KG1 (cell line): Measurements from ENCODE around the gene MPHOSPH6.
A peak's percentile ranks its signal among the peaks of the same experiment; 100 is the strongest.
"Not testable (repeated sequence)": the region's sequence is repeated elsewhere in the genome, so short reads cannot be mapped to it uniquely, and the experiment has no call there.

Experiments
- DNase-seq: peaks from one replicate; lab custom pipeline; 2025; lab: John Stamatoyannopoulos, UW

The MPHOSPH6 gene

DNA sequence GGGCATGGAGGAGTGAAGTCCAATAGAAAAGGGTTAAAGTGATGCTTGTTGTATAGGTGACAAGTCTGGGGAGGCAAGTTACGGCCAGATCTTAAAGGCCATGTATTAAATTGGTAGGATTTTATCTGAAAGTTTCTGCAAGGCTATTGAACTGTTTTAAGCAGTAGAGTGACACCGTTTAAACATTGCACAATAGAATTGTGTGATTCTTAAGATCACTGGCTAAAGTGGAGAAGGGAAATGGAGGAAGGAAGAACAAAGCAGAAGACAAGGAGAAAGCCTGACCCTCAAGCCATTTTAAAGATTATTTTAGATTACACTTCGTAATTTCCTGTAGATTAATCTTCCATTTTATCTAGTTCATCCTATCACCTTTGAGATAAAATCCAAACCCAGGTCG, 5.6 kb upstream of the MPHOSPH6 start:
- peak; percentile 5 for DNase-seq

DNA sequence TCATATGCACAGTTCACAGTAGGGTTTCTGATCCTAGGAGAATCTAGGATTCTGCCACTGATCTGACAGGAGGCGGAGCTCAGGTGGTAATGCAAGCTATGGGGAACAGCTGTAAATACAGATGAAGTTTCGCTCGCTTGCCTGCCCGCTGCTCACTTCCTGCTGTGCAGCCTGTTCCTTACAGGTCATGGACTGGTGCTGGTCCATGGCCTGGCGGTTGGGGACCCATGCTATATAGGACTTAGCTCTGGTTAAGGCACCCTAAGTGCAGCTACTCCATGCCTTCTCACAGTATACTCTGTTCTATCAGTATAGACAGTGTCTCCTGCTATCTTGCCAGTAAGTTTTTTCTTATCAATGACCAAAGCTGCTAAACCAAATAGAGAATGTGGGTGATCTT, 2.4 kb downstream of the MPHOSPH6 start:
- no peak for DNase-seq

DNA sequence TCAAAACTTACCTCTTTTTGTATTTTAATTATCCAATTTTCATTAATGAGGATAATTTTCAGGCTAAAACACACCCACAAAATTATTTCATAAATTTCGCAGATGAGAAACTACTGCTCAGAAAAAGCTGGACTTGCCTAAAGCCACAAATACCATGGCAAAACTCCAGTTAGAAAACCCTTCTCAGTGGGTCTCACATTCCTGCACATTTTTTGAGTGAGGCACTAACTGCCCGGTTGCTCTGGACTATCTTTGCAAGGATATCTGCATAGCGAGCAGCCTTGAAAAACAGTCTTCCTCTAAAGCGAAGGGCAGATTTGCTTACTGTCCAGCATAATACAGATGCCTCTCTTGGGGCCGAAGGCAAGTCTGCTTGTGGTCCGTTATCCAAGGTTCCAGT, 9.8 kb downstream of the MPHOSPH6 start:
- no peak for DNase-seq

DNA sequence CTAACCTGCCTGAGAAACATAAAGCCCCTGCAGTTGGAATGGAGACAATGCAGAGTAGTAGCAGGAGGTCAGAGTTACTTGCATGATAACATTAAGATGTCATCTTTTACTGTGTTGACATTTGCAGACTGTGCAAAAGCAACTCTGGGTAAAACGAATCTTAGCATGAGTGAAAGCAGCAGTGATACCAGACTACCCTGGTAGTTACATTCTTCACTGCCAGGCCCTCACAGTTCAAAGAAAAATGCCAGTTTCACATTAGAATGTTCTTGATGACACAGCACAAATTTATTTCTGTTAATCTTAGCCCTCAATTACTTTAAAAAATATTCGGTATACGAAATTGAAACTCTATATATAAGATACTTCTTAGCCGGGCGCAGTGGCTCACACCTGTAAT, 12.2 kb downstream of the MPHOSPH6 start:
- DNase-seq, result no peak

DNA sequence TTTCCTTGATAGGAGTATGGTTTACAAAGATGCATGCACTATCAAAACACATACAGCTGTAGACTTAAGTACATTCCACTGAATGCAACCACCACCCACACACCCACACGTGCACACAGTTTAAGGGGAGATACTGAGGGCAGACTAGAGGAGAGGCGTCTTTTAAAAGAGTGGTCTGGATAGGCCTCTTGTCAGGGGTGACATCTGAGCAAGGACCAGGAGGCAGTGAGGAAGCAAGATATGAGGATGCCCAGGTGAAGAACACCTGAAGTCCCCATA, 12.6 kb downstream of the MPHOSPH6 start:
- no peak for DNase-seq

DNA sequence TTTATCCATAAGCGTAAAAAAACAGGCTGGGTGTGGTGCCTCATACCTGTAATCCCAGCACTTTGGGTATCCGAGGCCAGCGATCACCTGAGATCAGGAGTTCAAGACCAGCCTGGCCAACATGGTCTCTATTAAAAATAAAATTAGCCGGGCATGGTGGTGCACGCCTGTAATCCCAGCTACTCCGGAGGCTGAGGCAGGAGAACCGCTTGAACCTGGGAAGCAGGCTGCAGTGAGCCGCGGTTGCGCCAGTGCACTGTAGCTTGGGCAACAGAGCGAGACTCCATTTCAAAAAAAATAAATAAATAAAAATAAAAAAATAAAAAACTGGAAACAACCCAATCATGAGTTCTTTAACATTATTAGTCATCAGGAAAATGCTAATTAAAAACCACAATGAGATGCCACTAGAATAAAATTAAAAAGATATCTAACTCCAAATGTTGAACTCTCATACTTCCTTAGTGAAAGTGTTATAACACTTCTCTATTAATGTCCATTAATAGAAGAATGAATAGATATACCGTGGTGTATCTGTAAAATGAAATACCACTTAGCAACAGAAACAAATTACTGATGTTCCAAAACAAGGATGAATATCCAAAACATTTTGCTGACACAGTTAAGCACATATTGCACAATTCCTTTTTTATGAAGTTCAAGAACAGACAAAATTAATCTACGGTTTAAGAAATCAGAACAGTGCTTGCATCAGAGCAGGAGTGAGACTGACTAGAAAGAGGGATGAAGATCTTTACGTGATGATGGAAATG, 13.1 kb downstream of the MPHOSPH6 start:
- DNase-seq, result no peak

DNA sequence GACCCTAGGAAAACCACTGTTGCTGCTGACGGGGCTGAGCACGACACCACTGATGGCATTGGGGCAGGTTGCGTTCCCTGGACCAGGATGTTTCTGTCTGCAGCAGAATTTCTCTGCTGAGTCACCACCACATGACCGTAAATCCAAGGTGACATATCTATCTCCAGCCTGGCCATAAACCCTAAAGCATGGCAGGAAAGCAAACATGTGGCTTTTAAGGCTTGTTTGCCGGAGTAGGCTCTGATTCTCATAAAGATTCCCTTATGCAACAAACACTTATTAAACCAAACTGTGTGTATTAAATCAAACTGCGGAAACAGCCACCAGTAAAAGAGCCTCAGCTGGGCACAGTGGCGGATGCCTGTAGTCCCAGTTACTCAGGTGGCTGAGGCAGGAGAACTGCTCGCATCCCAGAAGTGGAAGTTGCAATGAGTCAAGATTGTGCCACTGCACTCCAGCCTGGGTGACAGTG, 17.3 kb downstream of the MPHOSPH6 start:
- DNase-seq, result no peak

DNA sequence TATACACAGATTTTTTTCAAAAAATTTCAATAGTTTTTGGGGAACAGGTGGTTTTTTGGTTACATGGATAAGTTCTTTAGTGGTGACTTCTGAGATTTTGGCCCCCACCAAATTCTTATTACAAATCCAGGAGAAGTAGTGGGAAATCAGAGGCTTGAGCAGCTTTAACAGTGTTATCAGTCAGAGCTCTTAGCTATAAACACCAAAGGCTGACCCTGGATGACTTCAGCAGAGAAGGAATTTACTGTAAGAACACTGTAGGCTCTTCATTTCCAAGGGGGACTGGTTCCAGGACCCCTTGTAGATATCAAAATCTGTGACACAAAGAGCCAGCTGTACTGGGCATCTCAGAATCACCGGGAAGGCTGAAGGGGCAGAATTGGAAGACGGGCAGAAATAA, 17.8 kb downstream of the MPHOSPH6 start:
- no peak for DNase-seq

DNA sequence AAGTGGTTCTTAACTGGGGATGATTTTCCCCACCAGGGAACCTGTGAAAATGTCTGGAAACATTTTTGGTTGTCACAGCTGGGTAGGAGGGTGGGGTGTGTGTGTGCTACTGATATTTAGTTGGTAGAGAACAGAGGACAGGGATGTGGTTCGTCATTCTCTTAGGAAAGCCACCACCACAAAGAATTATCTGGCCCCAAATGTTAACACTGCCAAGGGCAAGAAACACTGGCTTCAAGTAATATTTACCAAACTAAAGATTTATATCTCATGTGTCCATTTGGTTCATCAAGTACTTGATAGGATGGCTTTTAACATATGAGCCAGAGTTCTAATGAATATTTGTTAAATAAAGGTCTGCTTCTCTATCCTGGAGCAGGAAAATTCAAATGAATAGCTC, 19.5 kb downstream of the MPHOSPH6 start:
- no peak for DNase-seq

DNA sequence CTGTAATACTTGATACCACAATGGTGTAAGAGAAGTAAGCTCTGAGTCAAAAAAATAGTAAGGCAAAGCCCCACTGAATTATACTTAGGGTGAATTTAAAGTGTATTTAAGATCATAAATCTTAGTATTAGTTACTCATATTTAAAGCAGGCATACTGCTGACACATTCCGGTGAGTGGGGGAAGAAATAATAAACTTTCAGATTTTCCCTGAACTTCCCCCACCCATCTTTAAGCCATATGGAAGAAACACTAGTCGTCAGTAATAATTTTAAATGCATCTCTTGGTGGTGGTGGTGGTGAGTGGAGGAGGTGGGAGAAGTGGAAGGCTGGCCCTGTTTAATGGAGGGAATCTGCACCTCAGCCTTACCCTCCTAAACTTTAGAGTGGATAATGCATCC, 20.5 kb downstream of the MPHOSPH6 start:
- no peak for DNase-seq

DNA sequence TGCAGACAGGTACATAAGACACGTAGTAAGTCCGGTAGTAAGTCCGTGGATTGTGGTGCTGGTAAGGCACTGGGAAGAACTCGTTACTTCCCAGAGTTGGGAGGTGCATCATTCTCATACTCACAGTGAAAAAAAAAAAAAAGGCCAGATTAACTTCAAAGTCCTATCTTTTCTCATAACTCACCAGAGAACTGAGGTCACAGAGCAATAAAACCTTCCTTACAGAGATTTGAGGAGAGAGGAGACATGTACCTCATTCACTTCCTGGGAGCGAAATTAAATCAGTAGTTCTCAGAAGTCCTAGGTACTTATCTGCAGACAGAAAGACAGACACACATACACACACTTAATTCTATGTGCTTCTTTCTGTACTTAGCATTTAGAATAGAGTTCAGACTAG, 22.5 kb downstream of the MPHOSPH6 start:
- no peak for DNase-seq

DNA sequence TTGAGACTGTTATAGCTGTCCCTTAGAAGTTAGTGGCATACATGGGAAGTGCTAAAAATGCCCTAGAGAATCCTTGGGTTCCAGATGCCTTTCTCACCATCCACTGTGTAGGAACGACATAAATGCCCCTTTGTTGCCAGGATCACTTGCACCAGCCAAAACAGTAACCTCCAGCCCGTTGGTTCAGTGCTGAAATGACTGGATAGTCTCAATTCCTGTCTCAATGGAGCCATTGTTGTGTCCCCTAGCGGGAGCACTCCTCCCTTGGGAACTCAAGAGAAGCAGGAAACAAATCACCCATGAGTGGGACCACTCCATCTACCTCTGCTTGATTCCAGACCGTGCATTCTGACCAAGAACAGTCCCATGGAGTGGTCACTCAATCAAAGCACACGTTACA, 23.1 kb downstream of the MPHOSPH6 start:
- no peak for DNase-seq

DNA sequence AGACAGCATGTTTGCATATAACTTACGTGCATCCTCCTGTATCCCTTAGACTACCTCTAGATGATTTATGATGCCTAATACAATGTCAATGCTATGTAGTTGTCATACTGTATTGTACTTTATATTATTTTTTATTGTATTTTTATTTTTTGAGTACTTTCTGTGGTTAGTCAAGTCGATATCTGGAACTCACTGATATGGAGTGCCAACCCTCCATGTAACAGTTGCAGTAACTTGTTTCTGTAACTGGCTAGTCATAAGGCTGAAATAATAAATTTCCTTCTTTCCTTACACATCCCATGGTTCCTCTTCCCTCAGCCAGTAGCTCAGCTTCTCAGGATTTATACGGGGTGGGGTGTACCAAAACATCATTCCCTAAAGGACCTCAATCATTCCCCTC, 23.5 kb downstream of the MPHOSPH6 start:
- DNase-seq, result no peak

DNA sequence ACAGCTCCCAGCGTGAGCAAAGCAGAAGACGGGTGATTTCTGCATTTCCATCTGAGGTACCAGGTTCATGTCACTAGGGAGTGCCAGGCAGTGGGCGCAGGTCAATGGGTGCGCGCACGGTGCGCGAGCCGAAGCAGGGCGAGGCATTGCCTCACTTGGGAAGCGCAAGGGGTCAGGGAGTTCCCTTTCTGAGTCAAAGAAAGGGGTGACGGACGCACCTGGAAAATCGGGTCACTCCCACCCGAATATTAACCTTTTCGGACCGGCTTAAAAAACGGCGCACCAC, 30.8 kb downstream of the MPHOSPH6 start:
- DNase-seq, result not testable (repeated sequence)

DNA sequence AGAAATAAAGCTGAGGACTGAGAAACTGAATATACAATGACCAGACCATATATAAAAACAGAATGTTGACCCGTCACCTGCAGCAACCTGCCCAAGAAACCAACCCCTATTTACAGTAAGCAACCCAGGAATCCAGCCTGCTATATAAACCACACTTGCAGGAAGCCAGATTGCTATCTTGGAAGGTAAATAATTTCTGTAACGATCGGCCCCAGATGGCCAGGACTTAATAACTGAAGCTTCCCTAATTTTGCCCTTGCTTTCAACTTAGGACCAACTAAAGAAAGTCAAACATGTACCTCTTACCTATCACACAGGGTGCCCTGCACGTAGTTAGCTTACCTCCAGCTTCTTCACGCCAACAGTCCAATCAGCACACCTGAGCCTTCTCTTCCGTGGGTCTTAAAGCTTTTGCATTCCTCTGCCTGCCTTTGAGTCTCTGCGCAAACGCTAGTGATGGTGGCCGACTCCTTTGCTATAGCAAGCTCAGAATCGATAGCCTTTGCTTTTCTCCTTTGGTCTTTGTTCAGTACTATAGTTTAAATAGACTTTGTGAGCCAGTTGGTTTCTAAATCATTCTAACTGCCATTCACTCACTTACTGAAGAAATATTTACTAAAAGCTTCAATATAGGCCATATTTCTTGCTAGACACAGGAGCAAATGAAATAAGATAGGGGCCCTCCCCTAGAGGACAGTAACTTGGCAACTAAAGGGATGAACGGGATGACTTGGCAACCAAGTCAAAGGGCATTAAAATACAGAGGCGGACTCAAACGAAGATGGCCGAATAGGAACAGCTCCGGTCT, 31.3 kb downstream of the MPHOSPH6 start:
- DNase-seq, result no peak

DNA sequence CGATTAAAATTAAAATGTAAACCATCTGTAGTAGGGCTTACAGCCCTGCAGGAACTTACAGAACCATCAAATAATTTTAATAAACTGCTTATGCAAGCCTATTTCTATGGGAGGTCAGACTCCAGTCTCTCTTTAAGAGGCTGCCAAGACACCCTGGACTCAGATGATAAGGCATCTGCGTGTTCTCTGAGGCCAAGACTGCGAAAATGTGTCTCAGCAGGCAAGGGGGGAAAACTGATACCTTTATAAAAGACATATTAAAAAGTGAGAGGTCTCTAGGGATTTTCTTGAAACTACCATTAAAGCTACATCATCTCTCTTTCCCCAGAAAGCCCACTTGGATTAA, 32.2 kb downstream of the MPHOSPH6 start:
- no peak for DNase-seq

DNA sequence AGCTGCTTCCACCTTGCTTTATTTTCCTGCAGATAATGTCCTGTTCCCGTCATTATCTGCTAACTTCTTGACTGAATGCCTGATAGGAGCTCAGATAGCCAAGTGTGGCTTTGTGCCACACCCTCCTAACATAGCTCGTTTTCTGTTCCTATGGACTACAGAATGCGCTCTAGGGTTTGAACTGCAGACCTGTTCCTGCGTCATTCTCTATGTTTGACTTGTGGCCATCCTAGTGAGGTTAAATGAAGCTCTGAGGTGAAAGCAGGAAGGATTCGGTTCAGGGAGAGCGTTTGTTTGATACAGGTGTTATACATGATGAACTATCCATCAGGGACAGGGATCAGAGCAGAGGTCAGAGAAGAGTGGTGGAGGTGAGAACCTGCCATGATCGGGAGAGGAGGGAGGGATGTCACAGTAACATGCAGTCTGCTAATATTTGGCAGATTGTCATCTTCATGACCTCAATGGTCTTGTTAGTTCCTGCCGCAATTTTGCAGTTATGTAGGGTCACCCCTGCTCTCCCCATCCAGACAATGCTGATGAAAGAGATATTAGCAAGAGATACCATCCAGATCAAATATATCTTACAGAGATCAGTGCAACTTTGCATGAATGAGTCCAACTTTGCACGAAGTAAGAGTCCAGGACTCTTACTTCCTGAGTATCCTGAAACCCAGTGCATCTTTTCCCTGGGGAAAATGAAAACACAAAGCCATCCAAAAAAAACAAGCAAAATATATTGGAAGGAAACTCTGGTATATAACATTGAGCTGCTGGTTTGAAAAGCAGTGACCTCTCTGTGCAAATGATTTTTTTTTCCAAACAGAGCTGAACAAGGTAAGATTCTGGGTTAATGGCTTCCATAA, 32.8 kb downstream of the MPHOSPH6 start:
- no peak for DNase-seq

DNA sequence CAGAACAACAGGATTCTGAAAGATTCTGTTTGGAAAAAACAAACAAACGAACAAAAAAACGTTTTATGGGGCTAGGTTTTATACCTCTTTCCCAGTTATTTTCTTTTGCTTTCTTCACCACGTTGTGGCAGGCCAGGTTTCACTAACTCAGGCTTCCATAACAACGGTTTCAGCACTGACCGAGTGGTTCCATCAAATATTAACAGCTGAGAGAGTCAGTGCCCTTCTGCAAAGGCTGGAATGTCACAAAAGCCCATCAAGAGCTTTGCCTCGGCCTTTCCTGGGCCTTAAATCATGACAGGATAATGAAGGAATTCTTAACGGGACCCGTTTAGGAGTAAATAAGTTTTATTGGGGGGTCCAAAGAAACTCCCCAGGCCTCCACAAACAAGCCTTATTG, 34.2 kb downstream of the MPHOSPH6 start:
- no peak for DNase-seq

DNA sequence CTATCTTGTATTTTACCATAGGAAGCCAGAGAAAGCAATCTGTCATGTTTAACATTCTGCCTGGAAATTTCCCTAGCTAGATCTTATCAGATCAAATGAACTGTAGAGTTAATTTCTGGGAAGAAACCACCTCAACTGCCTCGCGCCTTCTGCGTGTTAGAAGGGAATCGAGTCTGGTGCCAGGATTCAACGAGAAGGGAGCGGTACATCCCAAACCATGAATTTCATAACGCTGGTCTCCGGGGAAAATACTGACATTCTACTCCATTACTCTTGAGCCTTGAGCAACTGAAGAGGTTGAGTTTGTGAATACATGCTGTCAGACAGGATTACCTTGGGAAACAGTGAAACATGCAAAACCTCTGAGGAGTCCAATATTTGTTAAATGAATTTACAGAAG, 35.2 kb downstream of the MPHOSPH6 start:
- no peak for DNase-seq

DNA sequence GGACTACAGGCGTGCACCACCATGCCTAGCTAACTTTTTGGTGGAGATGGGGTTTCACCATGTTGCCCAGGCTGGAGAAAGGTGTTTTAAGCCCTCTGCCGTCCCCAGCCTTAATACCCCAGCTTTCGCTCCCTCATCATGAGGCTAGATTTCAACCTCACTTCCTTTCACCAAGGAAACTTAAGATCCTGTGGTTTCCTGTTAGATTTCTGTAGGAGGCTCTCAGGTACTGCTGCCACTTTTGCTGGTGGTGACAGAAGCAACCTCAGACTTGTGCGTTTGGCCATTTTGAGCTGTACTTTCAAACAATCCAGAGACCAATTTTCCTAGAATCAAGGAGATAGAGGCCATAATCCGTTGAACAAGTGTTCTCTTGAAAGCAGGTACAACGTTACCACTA, 36.2 kb downstream of the MPHOSPH6 start:
- DNase-seq, result no peak

DNA sequence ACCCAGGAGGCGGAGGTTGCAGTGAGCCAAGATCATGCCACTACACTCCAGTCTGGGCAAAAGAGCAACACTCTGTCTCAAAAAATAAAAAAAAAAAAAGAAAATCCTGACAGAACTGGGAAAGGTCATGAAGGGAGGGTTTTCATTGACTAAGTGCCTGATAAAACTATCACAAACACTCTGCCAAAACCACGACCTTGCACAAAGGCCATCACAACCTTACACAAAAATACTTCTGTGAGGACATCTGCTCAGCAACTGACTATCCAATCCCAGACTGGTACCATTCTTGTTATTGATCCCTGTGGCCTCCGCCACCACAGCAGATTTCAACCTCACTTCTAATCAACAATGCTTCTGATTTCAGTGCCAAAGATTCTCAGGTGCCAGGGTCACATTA, 40.1 kb downstream of the MPHOSPH6 start:
- no peak for DNase-seq

DNA sequence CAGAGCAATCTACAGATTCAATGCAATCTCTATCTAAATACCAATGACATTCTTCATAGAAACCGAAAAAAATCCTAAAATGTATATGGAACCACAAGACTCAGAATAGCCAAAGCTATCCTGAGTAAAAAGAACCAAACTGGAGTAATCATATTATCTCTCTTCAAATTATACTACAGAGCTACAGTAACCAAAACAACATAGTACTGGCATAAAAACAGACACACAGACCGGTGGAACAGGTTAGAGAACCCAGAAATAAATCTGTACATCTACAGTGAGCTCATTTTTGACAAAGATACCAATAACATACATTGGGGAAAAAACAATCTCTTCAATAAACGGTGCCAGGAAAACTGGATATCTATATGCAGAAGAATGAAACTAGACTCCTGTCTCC, 45.4 kb downstream of the MPHOSPH6 start:
- DNase-seq, result no peak

DNA sequence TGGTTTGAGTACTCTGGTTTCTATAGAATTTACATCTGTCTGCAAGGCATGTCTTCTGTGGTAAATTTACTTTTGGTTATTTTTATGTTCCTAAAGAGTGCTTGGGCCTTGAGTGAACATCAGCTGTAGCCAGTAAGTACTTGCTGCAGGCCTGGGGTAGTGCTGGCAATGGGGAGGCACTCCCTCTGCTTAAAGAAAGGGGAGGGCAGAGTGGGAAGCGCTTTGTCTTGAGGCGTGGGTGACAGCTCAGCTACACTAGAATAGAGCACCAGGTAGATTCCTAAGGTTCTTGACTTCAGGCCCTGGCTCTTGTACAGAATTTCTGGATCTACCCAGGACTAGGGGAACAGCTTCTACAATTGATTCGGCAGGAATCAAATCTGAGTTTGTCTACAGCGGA, 50.6 kb downstream of the MPHOSPH6 start:
- no peak for DNase-seq
